GM19351 (cell line): ENCODE results near the gene ZBTB1.

ENCODE experiments used
- ATAC-seq: cut with Tn5 transposase; IDR thresholded peaks from one replicate; pipeline ENCODE4 v1.9.1; 2021; ENCODE audit warnings: mild to moderate bottlenecking, moderate library complexity; ENCODE audit not compliant: unreplicated experiment

Gene ZBTB1, protein sequence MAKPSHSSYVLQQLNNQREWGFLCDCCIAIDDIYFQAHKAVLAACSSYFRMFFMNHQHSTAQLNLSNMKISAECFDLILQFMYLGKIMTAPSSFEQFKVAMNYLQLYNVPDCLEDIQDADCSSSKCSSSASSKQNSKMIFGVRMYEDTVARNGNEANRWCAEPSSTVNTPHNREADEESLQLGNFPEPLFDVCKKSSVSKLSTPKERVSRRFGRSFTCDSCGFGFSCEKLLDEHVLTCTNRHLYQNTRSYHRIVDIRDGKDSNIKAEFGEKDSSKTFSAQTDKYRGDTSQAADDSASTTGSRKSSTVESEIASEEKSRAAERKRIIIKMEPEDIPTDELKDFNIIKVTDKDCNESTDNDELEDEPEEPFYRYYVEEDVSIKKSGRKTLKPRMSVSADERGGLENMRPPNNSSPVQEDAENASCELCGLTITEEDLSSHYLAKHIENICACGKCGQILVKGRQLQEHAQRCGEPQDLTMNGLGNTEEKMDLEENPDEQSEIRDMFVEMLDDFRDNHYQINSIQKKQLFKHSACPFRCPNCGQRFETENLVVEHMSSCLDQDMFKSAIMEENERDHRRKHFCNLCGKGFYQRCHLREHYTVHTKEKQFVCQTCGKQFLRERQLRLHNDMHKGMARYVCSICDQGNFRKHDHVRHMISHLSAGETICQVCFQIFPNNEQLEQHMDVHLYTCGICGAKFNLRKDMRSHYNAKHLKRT

DNA sequence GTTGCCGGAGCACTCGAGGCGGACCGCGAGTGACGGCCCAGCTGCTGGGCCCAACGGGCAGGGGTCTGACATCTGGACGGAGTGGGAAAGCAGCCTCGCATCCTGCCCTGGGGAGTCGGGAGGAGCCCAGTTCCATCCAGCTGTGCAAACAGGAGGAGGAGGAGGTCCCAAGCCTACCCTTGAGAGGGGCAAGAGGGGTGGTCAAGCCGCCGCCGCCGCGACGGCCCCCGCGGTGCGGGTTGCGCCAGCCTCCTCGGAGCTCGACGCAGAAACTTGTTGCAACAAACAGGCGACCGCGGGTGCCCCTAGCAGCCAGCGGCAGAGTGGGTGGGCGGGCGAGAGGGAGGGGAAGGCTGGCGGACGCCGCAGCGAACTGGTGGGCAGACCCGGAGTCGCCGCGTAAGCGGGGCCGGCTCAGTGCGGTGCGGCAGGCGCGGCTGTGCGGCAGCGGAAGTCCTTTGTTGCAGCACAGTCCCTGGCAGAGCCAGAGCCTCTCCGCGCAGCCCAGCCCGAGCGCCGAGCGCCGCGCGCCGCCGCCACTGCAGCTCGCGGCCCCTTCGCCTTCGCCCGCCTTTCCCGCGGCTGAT lies at the start of gene ZBTB1:
ZBTB1 (plus strand) TSS at position 461 of the 587 bp plus-strand sequence. CDS start 16,735 bp downstream, outside the sequence.
- peak; percentile 18 for ATAC-seq

DNA sequence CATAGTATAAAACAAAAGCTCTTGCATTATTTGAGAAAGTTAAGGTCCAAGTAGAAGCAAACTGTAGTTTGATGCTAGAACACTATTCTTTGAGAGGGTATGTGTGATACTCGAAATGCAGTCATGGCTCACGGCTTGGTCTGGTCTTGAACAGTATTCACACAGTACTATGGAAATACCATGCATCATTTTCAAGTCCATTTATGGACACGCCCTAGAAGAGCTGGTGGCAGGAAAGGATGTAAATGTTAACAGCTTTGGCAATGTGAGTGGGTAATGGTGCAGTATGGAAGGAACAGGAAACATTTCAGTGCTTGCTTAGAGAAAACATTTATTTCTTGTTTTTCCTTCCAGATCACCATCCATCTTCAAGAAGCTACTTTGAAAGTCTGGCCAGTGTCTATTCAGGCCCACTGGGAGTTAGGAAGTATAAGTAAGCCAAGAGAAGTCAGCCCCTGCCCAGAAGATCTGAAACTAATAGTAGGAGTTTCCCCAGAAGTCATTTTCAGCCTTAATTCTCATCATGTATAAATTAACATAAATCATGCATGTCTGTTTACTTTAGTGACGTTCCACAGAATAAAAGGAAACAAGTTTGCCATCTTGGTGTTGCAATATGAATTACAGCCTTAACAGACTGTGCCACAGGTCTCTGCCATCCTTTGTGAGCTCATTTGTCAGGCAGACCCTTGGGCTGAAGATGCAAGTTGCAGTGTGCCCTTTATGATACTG lies 45.0 kb upstream of the ZBTB1 start:
- ATAC-seq: no peak

DNA sequence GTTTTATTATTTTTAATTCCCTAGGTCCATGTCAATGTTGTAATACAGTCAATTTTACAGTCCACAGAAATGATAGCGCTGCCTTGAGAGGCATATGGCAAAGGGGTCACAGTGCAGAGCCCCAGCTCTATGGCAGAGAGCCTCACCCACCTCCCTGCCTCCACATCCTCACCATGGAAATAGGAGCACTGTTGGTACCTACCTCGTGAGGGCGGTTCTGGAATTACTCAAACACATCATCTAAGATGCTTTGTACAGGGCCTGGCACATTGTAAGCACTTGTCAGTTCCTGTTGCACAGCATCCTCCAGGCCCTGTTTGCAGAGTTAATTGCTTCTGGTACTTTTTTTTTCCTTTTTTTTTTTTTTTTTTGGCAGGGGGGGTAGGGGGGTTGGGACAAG lies 43.3 kb upstream of the ZBTB1 start:
- no peak for ATAC-seq

DNA sequence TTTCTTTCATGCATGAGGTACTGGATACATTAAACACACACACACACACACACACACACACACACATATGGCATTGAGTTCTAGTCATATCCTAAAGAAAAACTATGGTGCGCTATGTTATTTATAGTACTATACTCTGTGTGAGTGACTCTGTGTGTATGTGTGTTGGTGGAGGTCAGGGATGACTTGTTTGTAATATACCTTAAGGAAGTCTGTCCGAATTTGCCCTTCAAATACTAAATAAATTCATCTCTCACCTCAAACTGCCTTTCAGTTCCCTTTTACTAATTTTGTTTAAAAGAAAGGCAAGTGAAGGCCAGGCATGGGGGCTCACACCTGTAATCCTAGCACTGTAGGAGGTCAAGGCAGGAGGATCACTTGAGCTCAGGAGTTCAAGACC lies 41.4 kb upstream of the ZBTB1 start:
- peak; percentile 58 for ATAC-seq

DNA sequence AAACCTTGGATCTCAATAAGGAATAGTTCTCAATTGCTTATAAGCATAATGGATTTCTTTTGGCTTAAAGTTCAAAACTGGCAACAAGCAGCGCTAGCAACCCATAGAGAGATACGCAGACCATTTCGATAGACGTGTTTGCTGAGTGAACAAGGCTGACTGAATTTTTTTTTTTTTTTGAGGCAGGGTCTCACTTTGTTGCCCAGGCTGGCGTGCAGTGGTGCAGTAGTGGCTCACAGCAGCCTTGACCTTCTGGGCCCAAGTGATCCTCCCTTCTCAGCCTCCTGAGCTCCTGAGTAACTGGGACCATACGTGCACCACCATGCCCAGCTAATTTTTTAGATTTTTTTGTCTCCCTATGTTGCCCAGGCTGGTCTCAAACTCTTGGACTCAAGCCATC lies 40.7 kb upstream of the ZBTB1 start:
- no peak for ATAC-seq

DNA sequence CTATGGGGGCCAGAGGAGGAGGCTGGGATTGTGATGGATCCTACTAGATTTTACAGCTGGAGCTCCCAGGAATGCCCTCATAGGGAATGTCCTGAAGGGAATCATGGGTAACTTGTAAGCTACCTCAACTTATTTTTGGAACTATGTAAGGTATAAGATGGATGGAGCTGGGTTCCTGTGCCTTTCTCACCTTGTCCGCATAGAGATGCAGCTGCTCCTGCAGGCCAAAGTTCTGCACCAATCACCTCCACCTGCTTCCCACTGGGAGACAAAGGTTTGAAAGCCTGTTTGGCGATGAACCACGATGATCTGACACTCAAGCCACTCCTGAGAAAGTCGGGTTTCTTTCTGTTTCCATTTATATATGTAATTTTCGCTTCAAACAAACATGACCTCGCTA lies 39.9 kb upstream of the ZBTB1 start:
- ATAC-seq: peak; percentile 4

DNA sequence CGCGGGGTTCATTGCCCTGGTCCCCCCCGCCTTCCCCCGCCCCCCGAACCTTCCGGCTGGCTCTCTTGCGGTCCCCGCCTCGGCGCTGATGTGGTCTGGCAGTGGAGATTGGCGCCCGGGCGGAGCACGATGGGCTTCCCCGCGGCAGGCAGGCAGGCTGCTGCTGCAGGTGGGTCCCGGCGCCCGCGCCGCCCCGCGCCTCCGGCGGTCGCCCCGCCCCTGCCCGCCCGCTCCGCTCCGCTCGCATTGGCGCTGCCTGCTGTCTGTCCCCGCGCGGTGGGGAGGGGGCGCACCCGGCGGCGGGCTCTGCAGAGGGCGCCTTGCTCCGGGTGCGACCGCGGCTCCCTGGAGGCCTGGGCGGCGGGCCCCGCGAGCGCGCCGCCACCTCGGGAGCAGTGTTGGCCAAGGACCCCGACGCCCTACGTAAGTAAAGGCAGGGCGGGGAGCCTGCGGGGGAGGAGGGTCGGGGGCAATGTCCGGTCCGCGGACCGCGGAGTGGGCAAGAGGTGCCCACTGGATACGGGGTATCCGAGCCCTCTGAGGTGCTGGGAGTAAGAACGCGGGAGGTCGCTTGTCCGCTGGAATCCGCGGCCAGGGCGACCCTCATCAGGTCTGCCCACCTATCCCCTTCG lies 39.3 kb upstream of the ZBTB1 start, which contains the start of gene AKAP5:
AKAP5 (plus strand) TSS at position 309 of the 632 bp plus-strand sequence. CDS start 2,896 bp downstream, outside the sequence.
- ATAC-seq: peak; percentile 53

DNA sequence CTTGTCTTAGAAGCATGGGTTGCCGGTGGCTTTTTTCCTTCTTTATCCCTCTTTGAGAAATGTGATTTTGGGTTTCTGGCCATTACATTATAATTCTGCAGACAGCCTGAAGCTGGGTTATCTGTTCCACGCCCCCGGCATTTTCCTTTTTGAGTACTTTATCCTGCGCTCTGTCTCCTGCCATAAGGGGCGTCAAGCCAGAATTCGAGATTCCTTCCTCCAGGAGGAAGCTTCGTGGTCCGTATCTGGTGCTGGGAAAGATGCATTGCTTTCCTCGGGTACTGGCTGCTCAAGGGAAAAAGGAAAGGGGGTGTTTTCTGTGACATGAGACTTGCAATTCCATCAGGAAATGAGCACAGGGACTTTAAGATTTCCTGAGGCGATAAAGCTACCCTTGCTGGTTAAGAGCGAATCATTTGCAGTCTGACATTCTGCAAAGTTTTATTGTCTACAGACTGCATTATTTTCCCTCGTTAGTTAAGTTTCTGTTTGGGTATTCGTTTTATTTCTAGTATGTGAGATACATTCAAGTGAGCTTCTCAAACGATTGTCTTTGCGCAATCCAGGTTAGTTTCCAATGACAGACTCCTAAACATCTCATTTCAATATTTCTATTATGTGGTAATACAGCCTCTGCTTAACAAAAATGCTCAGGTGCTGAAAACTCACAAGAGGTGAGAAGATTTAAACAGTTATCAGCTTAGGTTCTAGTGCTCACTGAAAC lies 38.6 kb upstream of the ZBTB1 start:
- no peak for ATAC-seq

DNA sequence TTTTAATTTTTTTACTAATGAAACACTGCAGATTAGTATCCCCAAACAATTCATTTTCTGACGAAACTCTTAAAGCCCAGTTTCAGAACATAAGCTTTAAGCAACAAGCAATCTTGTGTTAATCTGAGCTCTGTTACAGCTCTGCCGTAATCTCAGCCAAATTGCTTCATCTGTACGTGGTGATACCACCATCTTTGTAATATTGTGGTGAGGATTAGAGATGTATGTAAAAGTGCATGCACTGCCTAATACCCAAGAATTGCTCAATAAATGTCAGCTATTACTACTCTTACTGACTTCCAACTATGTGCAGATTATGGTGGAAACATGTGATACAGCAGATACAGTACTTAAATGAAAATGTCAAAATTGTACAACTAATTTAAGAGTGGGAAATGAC lies 37.5 kb upstream of the ZBTB1 start:
- ATAC-seq: no peak

DNA sequence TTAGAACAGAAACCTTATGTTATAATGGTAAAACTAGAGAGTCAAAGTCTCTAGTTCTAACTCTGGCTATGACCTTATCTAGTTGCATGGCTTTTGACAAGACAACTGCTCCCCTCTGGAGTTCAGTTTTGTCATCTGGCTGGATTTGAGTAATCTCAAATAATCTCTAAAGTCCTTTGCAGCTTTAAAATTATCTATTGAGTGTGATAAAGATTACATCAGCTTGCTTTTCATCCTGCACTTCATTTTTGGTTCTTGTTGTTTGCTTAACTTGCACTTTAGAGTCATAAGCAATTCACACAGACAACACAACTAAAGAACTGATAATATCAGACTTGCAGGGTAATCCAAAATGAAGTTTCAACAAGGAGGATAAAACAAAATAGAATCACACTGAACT lies 37.0 kb upstream of the ZBTB1 start:
- ATAC-seq: no peak

DNA sequence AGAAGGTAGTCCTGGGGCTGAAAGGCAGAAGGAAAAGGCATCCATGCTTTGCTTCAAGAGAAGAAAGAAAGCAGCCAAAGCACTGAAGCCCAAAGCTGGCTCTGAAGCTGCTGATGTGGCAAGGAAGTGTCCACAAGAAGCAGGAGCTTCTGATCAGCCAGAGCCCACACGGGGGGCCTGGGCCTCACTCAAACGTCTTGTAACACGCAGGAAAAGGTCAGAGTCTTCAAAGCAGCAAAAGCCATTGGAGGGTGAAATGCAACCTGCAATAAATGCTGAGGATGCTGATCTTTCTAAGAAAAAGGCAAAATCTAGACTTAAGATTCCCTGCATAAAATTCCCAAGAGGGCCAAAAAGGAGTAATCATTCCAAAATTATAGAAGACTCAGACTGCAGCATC lies 36.1 kb upstream of the ZBTB1 start:
- no peak for ATAC-seq

DNA sequence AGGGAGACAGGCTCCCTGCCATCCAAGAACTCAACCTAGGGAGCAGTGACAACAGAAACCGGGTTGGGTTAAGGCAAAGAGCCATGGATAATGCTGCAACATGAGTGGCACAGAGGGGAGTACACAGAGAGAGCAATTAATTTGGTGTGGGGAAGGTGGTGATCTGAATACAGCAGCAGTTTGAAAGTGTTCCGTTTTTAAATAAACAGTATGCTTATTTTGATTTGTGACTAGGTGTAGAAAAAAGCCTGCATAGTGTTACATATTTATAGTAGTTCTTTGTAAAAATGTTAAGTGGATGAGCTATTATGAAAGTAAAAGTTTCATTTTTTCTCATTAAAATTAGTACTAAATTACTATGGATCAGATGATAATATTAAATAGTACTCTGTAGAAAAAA lies 30.5 kb upstream of the ZBTB1 start:
- no peak for ATAC-seq

DNA sequence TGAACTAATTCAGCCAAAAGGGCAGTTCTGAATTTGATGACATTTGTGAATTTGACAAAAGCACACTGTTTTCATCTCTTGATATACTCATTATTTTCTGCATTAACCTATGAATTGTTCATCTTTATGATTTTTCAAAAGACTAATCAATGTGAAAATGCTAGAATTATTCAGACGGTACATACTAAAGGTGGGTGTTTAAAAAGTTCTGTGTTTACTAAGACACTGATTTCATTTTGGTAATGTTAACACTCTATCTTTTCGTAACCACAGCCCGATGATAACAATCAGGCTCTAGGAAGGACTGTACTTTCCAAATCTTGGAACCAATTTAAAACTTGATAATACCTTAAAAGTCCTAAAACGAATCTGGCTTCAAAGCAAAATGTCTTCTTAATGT lies 29.9 kb upstream of the ZBTB1 start:
- ATAC-seq: no peak

DNA sequence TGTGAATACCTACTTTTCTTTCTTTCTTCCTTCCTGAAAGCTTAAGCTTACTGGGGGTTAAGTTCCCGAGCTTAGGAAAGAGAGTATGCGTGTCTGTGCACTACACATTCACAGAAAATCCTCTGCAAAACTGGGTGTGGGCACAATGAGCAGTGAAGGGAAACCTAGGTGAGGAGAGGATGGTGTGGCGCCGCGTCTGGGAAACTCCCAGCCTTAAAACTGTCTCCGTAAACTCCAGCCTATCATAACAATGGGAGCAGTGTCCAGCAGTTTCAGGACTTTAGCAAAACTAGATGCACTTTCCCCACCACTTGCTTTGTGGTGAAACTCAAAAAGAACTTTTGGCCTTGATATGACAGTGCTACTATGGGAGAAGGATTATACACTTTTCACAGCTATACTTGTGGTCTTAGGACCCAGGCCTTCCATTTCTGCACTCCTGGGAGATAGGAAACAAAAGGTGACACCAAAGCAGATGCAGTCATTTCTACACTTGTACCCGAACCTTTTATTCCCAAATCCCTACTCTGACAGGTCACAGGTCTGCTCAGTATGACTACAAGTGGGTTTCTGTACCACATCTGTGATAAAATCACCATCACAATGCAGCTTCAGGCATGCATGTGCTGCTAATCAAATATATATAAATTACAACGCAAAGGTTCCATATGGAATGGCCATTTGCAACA lies 28.8 kb upstream of the ZBTB1 start:
- no peak for ATAC-seq

DNA sequence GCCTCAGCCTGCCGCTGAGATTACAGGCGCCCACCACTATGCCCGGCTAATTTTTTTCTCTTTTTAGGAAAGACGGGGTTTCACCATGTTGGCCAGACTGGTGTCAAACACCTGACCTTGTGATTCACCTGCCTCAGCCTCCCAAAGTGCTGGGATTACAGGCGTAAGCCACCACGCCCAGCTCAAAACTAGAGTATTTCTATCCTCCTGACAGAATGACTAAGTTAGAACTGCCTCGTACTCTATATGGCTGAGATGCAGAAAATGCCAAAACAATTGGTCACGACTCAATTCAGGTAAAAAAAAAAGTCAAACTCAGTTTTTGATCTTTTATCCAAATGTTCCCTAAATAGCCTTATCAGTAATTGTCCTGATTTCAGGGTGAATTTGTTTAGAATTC lies 28.1 kb upstream of the ZBTB1 start:
- ATAC-seq: no peak

DNA sequence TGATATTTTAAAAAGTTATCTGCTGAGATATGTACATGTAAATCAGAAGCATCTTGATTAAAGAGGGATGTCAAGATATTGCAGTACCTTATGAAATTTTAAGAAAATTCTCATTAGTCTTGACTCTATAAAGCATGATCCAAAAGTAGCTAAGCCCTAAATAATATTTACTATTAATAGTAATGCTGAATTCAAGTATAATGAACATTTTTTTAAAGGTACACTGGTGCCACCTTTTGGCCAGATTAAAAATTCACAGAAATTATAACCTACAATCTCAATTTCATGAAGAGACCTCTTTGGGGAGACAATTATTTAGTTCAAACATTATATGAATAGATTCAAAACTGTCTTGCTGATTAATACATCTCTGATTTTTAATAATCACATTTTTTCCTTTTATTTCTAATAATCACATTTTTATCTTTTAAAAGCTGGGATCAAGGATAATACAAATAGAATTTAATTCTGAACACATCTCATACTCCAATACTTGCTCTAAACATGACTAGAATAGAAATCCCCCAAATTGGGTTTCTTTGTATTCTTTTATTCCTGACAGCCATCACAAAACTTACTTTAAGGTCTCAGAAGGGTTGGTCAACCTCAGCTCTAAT lies 25.8 kb upstream of the ZBTB1 start:
- no peak for ATAC-seq

DNA sequence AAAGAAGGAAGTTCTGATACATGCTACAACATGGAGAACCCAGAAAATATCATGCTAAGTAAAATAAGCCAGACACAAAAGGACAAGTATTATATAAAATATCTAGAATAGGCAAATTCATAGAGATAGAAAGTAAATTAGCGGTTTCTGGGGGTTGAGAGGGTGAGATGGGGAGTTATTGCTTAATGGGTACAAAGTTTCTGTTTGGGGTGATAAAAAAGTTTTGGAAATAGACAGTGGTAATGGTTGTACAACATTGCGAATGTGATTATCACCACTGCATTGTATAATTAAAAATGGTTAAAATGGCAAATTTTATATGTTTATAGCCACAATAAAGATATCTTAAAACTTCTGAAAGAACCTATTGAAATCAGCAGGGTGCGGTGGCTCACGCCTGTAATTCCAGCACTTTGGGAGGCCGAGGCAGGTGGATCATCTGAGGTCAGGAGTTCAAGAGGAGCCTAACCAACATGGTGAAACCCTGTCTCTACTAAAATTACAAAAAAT lies 15.9 kb upstream of the ZBTB1 start:
- ATAC-seq: no peak

DNA sequence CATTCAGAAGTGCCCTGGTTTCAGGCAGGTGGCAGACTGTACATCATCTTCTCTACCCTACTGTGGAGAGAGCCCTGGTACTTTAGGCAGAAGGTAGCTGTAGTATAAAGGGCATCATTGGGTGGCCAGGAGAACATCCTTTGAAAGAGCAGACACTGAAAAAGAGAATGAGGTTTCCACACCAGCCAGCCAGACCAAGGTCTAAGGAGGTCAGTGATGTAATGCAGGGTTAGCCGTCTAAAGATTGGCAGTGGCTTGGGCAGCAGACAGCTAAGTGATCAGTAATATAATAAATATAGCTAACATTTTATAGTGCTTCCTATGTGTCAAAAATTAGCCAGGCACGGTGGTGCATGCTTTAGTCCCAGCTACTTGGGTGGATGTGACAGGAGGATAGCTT lies 12.9 kb upstream of the ZBTB1 start:
- ATAC-seq: no peak

DNA sequence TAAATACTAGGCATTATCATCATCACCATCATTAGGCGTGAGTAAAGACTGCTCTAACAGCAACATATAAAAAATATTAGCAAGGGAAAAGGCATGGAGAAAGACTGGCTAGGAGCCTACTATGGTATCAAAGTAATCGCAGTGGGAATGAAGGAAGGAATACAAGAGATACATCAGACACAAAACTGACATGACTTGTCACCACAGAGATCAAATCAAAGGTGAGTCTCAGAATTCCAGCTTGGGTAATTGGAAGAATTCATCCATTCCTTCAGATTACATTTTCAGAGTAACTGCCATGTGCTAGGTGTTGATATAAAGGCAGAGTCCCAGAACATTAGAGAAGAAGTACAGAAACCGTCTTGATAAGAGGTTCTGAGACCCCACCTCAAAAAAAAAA lies 11.1 kb upstream of the ZBTB1 start:
- no peak for ATAC-seq
